Hematopoietic multipotent progenitor cell treated with erythropoietin and hydrocortisone succinate and interleukin-3 and kit ligand, for 8 days (in vitro differentiated cells): Measurements from ENCODE around the gene ALDH16A1.

Experiments
- DNase-seq: peaks from one replicate; pipeline ENCODE4 v3.0.0-alpha.2; 2015

ALDH16A1 gene

GRCh38 chr19:49489601-49490167 lies 36.7 kb downstream of the ALDH16A1 start:
- DNase-seq: no peak

DNA sequence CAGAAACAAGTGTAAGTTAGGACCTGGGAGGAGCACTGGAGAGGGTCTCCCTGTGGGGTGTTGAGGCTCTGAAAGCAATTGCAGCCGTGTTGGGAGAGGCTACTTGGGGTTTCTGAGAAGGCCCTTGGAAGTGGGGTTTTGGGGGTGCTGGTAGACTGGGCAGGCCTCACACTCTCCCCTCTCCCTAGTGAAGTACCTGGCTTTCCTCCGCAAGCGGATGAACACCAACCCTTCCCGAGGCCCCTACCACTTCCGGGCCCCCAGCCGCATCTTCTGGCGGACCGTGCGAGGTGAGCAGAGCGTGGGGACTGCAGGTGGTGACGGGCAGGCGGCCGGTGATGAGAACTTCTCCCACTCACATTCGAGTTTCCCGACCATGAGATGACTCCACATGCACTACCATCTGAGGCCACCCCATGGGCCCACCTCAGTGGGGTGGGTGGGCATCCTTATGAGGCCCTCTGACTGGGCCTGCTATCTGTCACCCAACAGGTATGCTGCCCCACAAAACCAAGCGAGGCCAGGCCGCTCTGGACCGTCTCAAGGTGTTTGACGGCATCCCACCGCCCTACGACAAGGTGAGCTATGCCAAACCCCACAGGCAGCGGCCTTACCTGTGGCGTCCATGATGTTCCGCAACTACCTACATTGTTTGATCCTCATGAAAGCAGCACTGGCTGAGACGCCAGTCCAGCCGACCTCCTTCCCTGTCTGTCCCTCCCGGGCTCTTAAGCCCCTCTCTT lies 37.4 kb downstream of the ALDH16A1 start:
- no peak for DNase-seq

GRCh38 chr19:49491030-49491803 lies 38.2 kb downstream of the ALDH16A1 start:
- no peak for DNase-seq

- peak; percentile 39 for DNase-seq
These were observed 39.0 kb downstream of the ALDH16A1 start for GRCh38 chr19:49491804-49492572.

GRCh38 chr19:49492573-49493405 lies 39.8 kb downstream of the ALDH16A1 start:
- DNase-seq: peak; percentile 69

GRCh38 chr19:49496574-49497008 lies 43.6 kb downstream of the ALDH16A1 start:
- no peak for DNase-seq

DNA sequence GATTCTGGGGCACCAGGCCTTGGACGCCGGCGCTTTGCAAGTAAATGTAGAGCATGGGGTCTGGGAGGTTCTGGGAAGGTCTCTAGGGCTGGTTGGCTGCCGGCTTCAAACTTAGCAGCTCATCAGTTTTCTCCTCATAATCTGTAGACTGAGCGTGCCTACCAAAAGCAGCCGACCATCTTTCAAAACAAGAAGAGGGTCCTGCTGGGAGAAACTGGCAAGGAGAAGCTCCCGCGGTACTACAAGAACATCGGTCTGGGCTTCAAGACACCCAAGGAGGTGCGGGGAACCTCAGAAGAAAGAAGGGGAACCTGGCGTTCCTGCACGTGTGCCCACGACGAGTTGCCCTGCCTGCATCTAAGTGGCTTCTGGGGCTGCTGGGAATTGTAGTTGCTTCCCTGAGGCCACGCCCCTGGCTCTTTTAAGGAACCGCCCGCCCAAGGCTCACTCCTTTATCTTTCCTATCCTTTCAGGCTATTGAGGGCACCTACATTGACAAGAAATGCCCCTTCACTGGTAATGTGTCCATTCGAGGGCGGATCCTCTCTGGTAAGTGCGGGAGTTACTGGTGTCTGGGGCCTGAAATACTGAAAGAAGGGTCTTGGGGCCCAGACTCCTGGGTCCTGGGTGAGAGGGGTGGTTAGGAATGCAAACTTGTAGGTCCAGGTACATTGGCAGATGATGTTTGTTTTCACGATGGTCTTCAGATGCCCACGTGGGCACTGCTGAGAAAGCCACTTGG lies 44.2 kb downstream of the ALDH16A1 start:
- peak; percentile 93 for DNase-seq

DNA sequence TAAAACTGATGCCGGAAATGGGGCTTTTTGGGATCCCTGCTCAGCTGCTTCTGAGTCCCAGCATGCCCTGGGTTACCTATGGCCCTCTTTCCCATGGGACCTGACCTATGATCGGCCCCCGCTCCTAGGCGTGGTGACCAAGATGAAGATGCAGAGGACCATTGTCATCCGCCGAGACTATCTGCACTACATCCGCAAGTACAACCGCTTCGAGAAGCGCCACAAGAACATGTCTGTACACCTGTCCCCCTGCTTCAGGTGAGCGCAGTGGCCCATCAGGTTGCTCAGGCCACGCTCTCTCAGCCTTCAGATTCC lies 44.7 kb downstream of the ALDH16A1 start:
- no peak for DNase-seq

- DNase-seq: no peak
These were observed 45.5 kb downstream of the ALDH16A1 start for GRCh38 chr19:49498475-49498874.

DNA sequence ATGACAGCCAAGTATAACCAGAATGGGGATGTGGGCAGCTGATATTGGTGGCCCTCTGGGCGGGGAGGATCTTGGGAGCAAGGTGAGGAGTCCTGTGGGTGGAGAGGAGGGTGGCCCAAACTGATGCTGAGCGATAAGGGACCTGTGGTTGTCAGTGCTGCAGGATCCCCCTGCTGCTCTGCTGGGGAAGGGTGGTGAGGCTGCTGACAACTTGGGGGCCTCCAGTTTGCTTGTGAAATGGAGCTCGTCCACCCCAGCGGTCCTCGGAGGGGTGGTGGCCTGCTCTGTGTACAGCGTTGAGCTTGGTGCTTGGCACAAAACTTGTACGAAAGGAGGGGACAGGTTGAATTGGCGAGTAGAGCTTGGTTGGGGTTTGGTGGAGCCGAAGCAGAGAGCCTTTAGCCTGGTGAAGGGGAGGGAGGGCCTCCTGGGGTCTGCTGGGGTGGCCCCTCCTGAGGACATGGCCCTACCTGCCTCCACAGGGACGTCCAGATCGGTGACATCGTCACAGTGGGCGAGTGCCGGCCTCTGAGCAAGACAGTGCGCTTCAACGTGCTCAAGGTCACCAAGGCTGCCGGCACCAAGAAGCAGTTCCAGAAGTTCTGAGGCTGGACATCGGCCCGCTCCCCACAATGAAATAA lies 46.1 kb downstream of the ALDH16A1 start:
- peak; percentile 36 for DNase-seq

- DNase-seq: peak; percentile 76
These were observed 50.0 kb downstream of the ALDH16A1 start for GRCh38 chr19:49502866-49503581.

GRCh38 chr19:49503582-49503962 lies 50.5 kb downstream of the ALDH16A1 start:
- DNase-seq: no peak

- peak; percentile 75 for DNase-seq
These were observed 53.6 kb downstream of the ALDH16A1 start for GRCh38 chr19:49506575-49507105.

DNA sequence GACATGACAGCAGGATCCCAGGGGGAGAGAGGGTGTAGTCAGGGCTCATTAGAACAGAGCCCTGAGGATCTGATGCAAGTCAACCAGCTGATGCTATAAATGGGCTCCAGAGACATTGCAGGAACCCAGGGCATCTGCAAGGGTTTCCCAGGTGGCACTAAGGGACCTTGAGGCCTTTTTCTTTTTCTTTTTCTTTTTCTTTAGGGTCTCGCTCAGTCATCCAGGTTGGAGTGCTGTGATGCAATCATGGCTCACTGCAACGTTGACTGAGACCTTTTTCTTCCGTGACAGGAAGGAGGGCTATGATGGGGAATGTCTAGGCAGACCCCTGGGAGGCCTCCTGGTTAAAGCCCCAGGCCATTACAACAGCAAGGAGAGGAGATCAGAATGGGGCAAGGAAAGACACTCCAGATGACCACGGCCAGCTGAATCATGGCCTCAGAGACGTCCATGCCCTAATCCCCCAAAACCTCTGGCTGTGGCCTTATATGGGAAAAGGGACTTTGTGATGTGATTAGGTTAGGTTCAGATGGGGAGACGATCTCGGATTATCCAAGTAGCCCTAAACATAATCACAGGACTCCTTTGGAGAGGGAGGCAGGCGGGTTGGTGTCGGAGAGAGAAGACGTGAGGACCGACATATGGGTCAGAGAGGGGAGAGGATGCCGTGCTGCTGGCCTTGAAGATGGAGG lies 54.9 kb downstream of the ALDH16A1 start:
- no peak for DNase-seq

DNA sequence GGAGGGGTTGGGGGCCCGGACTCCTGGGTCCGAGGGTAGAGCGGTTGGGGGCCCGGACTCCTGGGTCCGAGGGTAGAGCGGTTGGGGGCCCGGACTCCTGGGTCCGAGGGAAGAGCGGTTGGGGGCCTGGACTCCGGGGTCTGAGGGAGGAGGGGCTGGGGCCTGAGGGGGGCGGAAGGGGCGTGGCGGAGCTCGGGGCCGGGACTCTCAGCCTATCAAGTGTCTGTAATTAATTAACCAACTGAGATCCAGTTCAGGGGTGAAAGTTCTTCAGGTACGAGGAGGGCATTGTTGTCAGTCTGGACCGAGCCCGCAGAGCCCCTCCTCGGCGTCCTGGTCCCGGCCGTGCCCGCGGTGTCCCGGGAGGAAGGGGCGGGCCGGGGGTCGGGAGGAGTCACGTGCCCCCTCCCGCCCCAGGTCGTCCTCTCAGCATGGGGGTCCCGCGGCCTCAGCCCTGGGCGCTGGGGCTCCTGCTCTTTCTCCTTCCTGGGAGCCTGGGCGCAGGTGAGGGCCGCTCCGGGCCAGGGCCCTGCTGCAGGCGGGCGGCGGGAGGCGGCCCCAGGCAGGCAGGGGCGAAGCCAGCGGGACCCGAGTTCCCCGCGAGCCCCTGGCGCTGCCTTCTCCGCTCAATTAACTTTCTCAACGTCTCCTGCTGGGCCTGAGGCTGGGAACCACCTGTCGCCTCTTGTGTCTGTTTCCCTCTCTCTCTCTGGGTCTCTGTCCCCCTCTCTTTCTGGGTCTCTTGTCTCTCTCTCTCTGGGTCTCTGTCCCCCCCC lies 60.1 kb downstream of the ALDH16A1 start:
- DNase-seq: no peak

DNA sequence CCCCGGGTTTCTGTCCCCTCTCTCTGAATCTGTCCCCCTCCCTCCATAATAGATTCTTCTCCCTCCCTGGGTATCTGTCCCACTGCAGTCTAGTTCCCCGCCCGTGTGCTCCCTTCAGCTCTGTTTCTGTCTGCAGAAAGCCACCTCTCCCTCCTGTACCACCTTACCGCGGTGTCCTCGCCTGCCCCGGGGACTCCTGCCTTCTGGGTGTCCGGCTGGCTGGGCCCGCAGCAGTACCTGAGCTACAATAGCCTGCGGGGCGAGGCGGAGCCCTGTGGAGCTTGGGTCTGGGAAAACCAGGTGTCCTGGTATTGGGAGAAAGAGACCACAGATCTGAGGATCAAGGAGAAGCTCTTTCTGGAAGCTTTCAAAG lies 60.7 kb downstream of the ALDH16A1 start:
- DNase-seq: no peak

DNA sequence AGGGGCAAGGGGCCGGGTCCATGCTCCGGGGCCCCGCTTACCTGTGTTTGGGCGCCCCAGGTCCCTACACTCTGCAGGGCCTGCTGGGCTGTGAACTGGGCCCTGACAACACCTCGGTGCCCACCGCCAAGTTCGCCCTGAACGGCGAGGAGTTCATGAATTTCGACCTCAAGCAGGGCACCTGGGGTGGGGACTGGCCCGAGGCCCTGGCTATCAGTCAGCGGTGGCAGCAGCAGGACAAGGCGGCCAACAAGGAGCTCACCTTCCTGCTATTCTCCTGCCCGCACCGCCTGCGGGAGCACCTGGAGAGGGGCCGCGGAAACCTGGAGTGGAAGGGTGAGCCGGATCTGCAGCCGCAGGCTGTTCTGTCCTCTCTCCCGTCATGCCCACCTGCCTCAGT lies 61.1 kb downstream of the ALDH16A1 start:
- DNase-seq: no peak

GRCh38 chr19:49515767-49516166 lies 62.7 kb downstream of the ALDH16A1 start:
- DNase-seq: peak; percentile 34

DNA sequence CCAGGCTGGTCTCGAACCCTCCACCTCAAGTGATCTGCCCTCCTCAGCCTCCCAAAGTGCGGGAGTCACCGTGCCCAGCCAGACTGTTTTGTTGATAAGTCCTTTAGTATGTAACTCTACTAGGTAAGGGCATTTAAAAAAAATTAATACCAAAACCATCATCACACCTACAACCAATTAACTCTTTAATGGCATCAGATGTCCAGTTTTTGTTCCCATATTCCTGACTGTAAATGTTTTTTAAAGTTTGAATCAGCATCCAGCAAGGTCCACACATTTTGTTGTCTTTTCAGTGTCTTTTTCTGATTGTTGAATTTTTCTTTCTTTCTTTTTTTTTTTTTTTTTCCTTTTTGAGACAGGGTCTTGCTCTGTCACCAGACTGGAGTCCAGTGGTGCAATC lies 65.0 kb downstream of the ALDH16A1 start:
- no peak for DNase-seq
